K562 (cell line): ENCODE data around the gene STYXL1. TPM values are rescaled to one million over a fixed set of nuclear protein-coding genes. Genes with fewer than 3 reads are reported as not detected.

Experiments used
- ATAC-seq: fragments of 200-7000 bp; cut with Tn5 transposase; 3 replicates; pipeline ENCODE4 v1.9.1; 2020; ENCODE audit warnings: moderate library complexity
- BruUV-seq: library from RNA; stranded (reverse); fragments of 400-500 nt; replicated peaks from 2 replicates; lab custom pipeline; 2021; lab: Mats Ljungman, UMichigan
- CTCF ChIA-PET: fragments of 300-600 bp; formaldehyde crosslinking; extraction: SDS; loops from one replicate; lab custom pipeline; 2021; ENCODE audit warnings: low intra/inter-chr PET ratio; lab: Yijun Ruan, JAX
- POLR2A ChIA-PET: fragments of 300-600, 350-650 bp; sonication (Branson Sonifier 250); formaldehyde crosslinking; extraction: SDS; loops from one replicate; lab custom pipeline; 2021; ENCODE audit warnings: antibody characterized with exemption, inconsistent platforms; lab: Yijun Ruan, JAX
- DNase-seq, 4 experiments: peaks; one replicate each; pipeline versions ENCODE4 v3.0.0 to v3.0.0-alpha.2; 2011 to 2018; ENCODE audit warnings: low spot score in 3 of 4, mixed read lengths in 3 of 4; ENCODE audit errors: extremely low read depth in 1 of 4
- FAIRE-seq: peaks from 2 replicates; lab custom pipeline; 2011; peaks lifted over from hg19 to GRCh38; lab: Jason Lieb, UNC
- H2AFZ ChIP-seq: 2 replicates; pipeline ENCODE4 v1.6.0; 2011; ENCODE audit warnings: low read depth, low read length, control low read depth, inconsistent platforms
- H3K27ac ChIP-seq: fragments of 200-600 bp; 3 replicates; pipeline ENCODE4 v1.8.0; 2011; ENCODE audit warnings: low read depth, mild to moderate bottlenecking, control low read depth, inconsistent platforms, low read length, moderate library complexity, mixed read lengths; ENCODE audit errors: extremely low read depth
- H3K27me3 ChIP-seq, 2 experiments: fragments of 300-600 bp in 1 of 2; 2 replicates in 1 of 2; 3 replicates in 1 of 2; pipeline versions ENCODE4 v1.6.0 to v1.8.0; 2011; ENCODE audit warnings: inconsistent platforms in 2 of 2, low read length in 2 of 2, mild to moderate bottlenecking in 1 of 2, mixed read lengths in 1 of 2, moderate library complexity in 1 of 2; ENCODE audit not compliant: control insufficient read depth in 2 of 2, insufficient read depth in 2 of 2
- H3K36me3 ChIP-seq: fragments of 300-600 bp; 3 replicates; pipeline ENCODE4 v1.8.0; 2011; ENCODE audit warnings: mild to moderate bottlenecking, low read length, inconsistent platforms; ENCODE audit not compliant: control insufficient read depth, insufficient read depth
- H3K4me1 ChIP-seq, 2 experiments: fragments of 200-600 bp in 1 of 2; replicated peaks in 1 of 2; 2 replicates in 1 of 2; 3 replicates in 1 of 2; pipeline versions ENCODE4 v1.5.1 to v1.8.0; 2011; ENCODE audit warnings: inconsistent platforms in 2 of 2, low read length in 2 of 2, mild to moderate bottlenecking in 1 of 2, mixed read lengths in 1 of 2, moderate library complexity in 1 of 2; ENCODE audit not compliant: control insufficient read depth in 2 of 2, insufficient read depth in 2 of 2
- H3K4me2 ChIP-seq: 2 replicates; pipeline ENCODE4 v1.6.1; 2011; ENCODE audit warnings: low read length, control low read depth, inconsistent platforms, mixed read lengths; ENCODE audit not compliant: insufficient read depth
- H3K4me3 ChIP-seq: fragments of 200-600 bp; sonication (generic), shearing (Covaris generic); 2 replicates; pipeline ENCODE4 v1.5.1; 2016; ENCODE audit warnings: control low read depth, inconsistent platforms
- H3K79me2 ChIP-seq: fragments of 200-600 bp; 3 replicates; pipeline ENCODE4 v1.8.0; 2011; ENCODE audit warnings: low read length, inconsistent platforms; ENCODE audit not compliant: control insufficient read depth, insufficient read depth
- H3K9ac ChIP-seq, 2 experiments: 2 replicates each; pipeline versions ENCODE4 v1.6.0 to v1.6.1; 2011; ENCODE audit warnings: low read depth in 2 of 2, low read length in 2 of 2, control low read depth in 1 of 2, inconsistent platforms in 1 of 2, mild to moderate bottlenecking in 1 of 2, mixed read lengths in 1 of 2; ENCODE audit not compliant: insufficient read depth in 1 of 2
- H3K9me1 ChIP-seq: one replicate; pipeline ENCODE4 v1.6.0; 2011; ENCODE audit warnings: inconsistent platforms, mild to moderate bottlenecking, low read length, moderate library complexity; ENCODE audit not compliant: control insufficient read depth, insufficient read depth
- H3K9me3 ChIP-seq: replicated peaks from 2 replicates; pipeline ENCODE4 v1.5.1; 2011; ENCODE audit warnings: low read depth, low read length, inconsistent platforms; ENCODE audit not compliant: control insufficient read depth, insufficient read depth
- H4K20me1 ChIP-seq: replicated peaks from 2 replicates; pipeline ENCODE4 v1.6.1; 2011; ENCODE audit warnings: low read length, inconsistent platforms, mixed read lengths; ENCODE audit not compliant: control insufficient read depth, insufficient read depth
- HDGF ChIP-seq: fragments of 450-650 bp; IDR thresholded peaks from 2 replicates; pipeline ENCODE4 v1.6.1; 2016
- HNRNPL ChIP-seq: fragments of 200-400 bp; formaldehyde crosslinking; IDR thresholded peaks from 2 replicates; pipeline ENCODE4 v1.6.1; 2017; ENCODE audit warnings: low read depth, mild to moderate bottlenecking, low read length
- ILK ChIP-seq: fragments of 450-650 bp; IDR thresholded peaks from 2 replicates; pipeline ENCODE4 v1.6.1; 2016; ENCODE audit warnings: missing genetic modification characterization, low read depth, mild to moderate bottlenecking, missing compliant biosample characterization, moderate library complexity, borderline replicate concordance
- KDM4B ChIP-seq, 2 experiments: fragments of 450-650 bp in 1 of 2; sonication (generic) in 1 of 2; IDR thresholded peaks; 2 replicates each; pipeline ENCODE4 v1.6.1; 2016 to 2017; ENCODE audit warnings: borderline replicate concordance in 2 of 2, antibody characterized with exemption in 1 of 2, low read depth in 1 of 2, mild to moderate bottlenecking in 1 of 2
- PHB2 ChIP-seq: fragments of 450-650 bp; IDR thresholded peaks from 2 replicates; pipeline ENCODE4 v1.6.1; 2017; ENCODE audit warnings: low read depth
- RCOR1 ChIP-seq, 2 experiments: IDR thresholded peaks; 2 replicates each; pipeline ENCODE4 v1.6.1; 2012; ENCODE audit warnings: low read depth in 2 of 2, low read length in 2 of 2, borderline replicate concordance in 1 of 2, improper control_type of control experiment in 1 of 2
- ZBED1 ChIP-seq: IDR thresholded peaks from 2 replicates; pipeline ENCODE4 v1.6.1; 2014
- ZKSCAN3 ChIP-seq: fragments of 250-450 bp; sonication (Bioruptor Pico); IDR thresholded peaks from 2 replicates; pipeline ENCODE4 v1.4.0; 2020
- ZNF740 ChIP-seq, 3 experiments: fragments of 200-800 bp in 1 of 3; sonication (Bioruptor generic) in 1 of 3; sonication (generic) in 1 of 3; formaldehyde crosslinking in 1 of 3; IDR thresholded peaks; 2 replicates each; pipeline versions ENCODE4 v1.6.1 to v1.8.0; 2016 to 2022; ENCODE audit warnings: mild to moderate bottlenecking in 2 of 3, missing compliant biosample characterization in 2 of 3, missing genetic modification characterization in 2 of 3, missing genetic modification reagents in 1 of 3
- WGBS: fragments of 100-300 bp; shearing (Covaris generic); methylation state at CpG from one replicate; pipeline ENCODE4 v1.1.6; 2016; ENCODE audit warnings: low coverage, mixed read lengths; ENCODE audit not compliant: insufficient coverage; ENCODE audit errors: missing lambda C conversion rate; 5-methylcytosine and 5-hydroxymethylcytosine counted together
- in situ Hi-C: fragments of 300-500 bp; cut with MboI; formaldehyde crosslinking; loops from 4 replicates; pipeline ENCODE4 v1.15.0; 2018; ENCODE audit warnings: inconsistent platforms, mixed read lengths
- intact Hi-C: fragments of 100-400 bp; cut with micrococcal nuclease; formaldehyde crosslinking; loops from 2 replicates; pipeline ENCODE4 v1.14.2; 2022
- polyA plus RNA-seq, 8 experiments: library from polyadenylated mRNA; depleted of rRNA in 4 of 8; stranded (reverse) in 5 of 8; unstranded in 3 of 8; fragments of >200 nt; fragmentation: Nextera tagmentation in 2 of 8; fragmentation: Illumina TruSeq in 1 of 8; extraction: Ambion mirVana in 2 of 8; extraction: Trizol in 1 of 8; gene quantifications; 2 replicates each; pipeline versions ENCODE4 v1.2.1 to v1.2.3, GENCODE V29; 2011 to 2014; ENCODE audit warnings: inconsistent platforms in 1 of 8, missing spikeins in 1 of 8
- total RNA-seq, 7 experiments: library from RNA; depleted of rRNA in 6 of 7; stranded (reverse); fragments of >200 nt in 6 of 7; fragmentation: Illumina TruSeq in 2 of 7; extraction: Trizol in 2 of 7; gene quantifications; 2 replicates each; pipeline versions ENCODE4 v1.2.1 to v1.2.3, GENCODE V29; 2011 to 2021; ENCODE audit warnings: low replicate concordance in 1 of 7

STYXL1 gene
- total and polyA plus RNA-seq, 9 of the 15 experiments (the other 6 are each of a cell fraction or from before 2014, with no cell fraction given) = 36.5 to 97.2 (median 49.9) TPM

- no peaks in the 10 kb centered on the region for H3K9me3 ChIP-seq
- H3K4me3 ChIP-seq = no peak overlapping the region
- no peak overlapping the region for H3K9ac ChIP-seq
- no peaks in the 10 kb centered on the region; a peak in 2 of 5 replicates for H3K4me1 ChIP-seq
- 93% methylated on average over 18 of the region's 18 CpGs for WGBS
- ChIA-PET CTCF (no interaction called here), POLR2A (interaction anchor here (0.6 to 2.1 kb wide), 5 partner anchors 9 to 1663 kb away, joined by 3 to 9 read pairs (median 3); partner anchors contain the start of genes MDH2 and STYXL1)
- intact Hi-C loops (no loop called here), in situ Hi-C loops (no loop called here)
- no peaks in the 10 kb centered on the region for H3K27me3 ChIP-seq
- no peak for DNase-seq
- H4K20me1 ChIP-seq = peaks cover 50% of the 10 kb centered on the region
- H3K36me3 ChIP-seq = peaks cover 100% of the 10 kb centered on the region
- ATAC-seq = no peak
- H2AFZ ChIP-seq = no peak overlapping the region
- no peak overlapping the region for H3K27ac ChIP-seq
- no peak overlapping the region for H3K4me2 ChIP-seq
- BruUV-seq = no TSS peak
- peaks cover 2% of the 10 kb centered on the region for H3K9me1 ChIP-seq
- H3K79me2 ChIP-seq = peaks cover 49% of the 10 kb centered on the region
- TF ChIP-seq ILK (tag) = no peak
- no peak for TF ChIP-seq PHB2
- TF ChIP-seq HDGF = no peak
- no peak for TF ChIP-seq KDM4B (IDR thresholded peaks at IDR 0.05; ENCODE audit: borderline replicate concordance in 2 of 2, low read depth in 1 of 2)
- TF ChIP-seq ZNF740 (CRISPR knock-in tag; IDR thresholded peaks at IDR 0.05) = no peak
- no peak for TF ChIP-seq ZNF740 (tag; IDR thresholded peaks at IDR 0.05)
- TF ChIP-seq RCOR1 (IDR thresholded peaks at IDR 0.05; ENCODE audit: borderline replicate concordance in 1 of 2, low read depth in 2 of 2, low read length in 2 of 2) = no peak
- no peak for TF ChIP-seq HNRNPL
- TF ChIP-seq ZKSCAN3 (CRISPR knock-in tag) = no peak
- TF ChIP-seq ZBED1 = no peak
- FAIRE-seq = no peak
Measured at GRCh38 chr7:76057103-76057812, 9.5 kb upstream of the STYXL1 start.
